Stimulated activated CD4-positive, alpha-beta T cell treated with anti-CD3 and anti-CD28 coated beads, Interleukin-1b, Interleukin-23, amount 100 ng/mL, for 1 hour (primary cell): ENCODE results near the gene DUSP6.
A peak's percentile ranks its signal among the peaks of the same experiment; 100 is the strongest.

Experiments used
- DNase-seq, 2 donors: peaks; one replicate each; pipeline ENCODE4 v3.0.0-alpha.2; 2020; ENCODE audit warnings: low read depth in 2 of 2

The DUSP6 gene

DNA sequence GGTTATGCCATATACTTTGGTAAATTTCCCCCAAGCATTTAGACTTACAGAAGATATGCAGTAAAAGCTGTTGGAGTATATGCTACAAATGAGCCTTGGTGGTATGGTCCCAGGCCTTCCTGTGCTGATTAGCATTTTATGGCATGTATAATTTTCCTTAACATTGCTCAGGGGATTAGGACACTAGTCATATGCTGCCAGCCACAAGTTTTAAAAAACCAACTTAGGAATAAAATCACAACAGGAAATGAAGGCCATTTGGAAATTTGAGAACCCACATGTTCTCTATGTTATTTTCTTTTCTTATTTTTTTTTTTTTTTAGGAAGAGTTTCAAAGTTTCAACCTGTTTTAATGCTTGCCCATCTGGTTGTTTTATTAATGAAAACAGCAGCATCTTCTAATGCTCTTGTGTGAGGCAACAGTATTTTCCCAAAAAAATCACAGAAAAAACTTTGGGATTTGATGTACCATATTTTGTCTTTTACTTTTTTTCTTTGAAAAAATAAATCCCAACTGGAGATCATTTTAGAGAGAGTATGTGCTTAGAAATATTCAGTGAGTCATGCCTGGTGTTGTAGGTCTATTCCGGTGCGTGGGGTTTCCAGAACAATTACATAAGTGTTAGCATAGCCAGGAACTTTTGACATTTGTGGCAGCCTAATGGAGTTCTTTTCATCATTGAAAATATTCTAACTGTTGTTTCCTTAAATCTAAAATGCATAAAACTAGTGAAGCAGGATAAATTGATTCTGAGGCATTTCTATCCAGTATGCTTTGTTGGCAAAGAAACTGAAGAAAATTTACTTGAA, 21.7 kb upstream of the DUSP6 start:
- DNase-seq: no peak

DNA sequence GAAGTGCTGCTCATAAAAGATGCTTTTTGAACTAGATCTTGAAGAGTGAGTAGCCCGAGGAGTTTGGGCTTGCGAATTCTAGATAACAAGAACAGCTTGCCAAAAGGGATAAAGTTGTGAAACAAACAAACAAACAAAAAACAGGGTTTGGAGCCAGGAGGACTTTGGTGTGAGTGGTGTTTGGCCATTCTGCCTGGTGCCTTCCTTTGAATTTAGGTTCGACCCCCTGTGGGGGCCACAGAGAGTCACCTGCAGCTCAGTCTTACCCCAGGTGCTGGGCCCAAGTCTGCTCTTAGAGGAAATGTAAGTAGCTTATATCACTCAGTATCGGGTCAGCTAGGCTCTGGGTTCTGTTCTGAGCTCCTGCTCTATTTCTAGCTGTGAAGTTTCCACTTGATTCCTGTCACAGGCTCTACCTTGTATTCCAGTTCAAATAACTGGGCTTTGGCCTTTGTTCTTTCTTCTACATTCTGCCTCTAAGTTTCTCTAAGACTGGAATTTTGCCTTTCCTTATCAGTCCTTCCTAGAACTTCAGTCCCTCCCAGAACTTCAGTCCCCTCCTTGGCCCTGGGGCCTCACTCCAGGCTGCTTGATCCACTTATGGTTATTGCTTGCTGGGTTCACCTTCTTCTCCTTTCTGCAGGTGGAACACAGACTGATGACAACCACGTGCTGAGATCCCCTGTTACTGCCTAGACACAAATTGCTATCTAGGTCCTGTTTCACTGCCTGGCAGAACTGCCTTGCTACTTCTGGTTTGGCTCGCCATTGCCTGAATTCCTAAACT, 20.5 kb upstream of the DUSP6 start:
- DNase-seq: no peak

DNA sequence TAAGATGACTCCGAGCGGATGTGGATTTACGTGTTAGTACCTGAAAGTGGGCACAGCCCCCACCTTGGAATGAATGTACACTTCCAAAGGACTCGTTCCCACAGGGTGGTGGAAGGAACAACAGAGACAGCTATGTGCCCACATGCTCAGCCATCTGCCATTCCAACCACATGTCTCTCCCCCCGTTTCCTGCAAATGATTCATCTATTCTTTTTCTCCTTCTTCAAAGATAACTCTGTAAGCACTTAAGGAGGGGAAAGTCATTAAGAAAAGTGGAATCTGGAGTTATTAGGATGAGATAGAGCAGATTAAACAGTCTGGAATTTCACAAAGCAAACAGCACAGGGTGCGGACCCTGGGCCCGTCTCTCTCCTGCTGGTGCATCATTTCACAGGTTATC, 18.5 kb upstream of the DUSP6 start:
- DNase-seq: no peak

DNA sequence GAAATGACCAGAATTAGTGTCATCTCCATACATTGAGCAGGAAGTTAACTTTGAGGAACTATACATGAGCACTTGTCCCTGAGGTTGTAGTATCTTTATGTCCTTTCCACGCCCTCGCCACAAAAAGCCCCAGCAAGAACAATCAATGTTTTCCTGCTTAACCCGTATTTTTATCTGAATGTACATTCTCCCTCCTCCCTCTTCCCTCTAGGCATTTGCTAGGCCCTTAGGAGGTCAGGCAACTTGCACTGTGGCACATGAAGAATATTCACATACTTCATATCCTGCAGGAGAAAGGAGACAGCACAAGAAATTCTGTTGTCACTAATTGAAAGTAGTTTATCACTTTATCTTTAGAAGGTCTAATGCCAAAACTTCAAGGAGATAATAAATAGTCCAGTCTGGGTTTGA, 18.1 kb upstream of the DUSP6 start:
- DNase-seq: no peak

DNA sequence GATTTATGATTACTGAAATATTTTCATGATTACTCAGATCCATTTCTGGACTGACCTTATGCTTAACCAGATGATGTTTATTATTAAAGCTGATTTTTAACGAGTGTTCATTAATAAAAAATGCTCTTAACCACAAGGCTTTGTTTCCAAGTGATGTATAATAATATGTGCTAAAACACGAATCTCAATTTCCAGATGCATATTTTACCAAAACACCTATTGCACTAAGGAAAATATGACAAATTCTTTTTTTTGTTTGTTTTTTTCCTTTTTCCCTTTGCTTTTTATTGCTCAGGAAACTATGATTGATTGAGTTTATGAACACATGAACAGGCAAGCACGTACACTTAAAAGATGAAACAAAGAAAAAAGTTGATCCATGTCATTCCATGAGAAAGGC, 16.9 kb upstream of the DUSP6 start:
- no peak for DNase-seq

DNA sequence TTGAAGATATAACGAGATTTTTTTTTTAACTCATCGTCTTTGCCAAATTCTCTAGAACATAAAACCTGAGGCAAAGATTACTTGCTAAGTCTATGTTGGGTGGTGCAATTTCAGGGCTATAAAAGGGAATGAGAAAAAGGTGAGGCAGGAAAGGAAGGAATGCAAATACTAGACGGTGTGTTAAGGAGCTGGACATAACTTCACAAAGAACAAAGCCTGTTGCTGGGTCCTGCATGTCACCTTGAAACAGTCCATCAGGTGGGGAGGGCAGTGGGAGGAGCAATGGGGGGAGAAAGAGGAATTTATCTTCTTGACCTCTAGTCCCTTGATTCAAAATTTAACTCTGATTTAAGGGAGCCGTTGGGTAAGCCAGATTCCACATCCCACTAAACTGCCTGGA, 16.1 kb upstream of the DUSP6 start:
- DNase-seq: no peak

DNA sequence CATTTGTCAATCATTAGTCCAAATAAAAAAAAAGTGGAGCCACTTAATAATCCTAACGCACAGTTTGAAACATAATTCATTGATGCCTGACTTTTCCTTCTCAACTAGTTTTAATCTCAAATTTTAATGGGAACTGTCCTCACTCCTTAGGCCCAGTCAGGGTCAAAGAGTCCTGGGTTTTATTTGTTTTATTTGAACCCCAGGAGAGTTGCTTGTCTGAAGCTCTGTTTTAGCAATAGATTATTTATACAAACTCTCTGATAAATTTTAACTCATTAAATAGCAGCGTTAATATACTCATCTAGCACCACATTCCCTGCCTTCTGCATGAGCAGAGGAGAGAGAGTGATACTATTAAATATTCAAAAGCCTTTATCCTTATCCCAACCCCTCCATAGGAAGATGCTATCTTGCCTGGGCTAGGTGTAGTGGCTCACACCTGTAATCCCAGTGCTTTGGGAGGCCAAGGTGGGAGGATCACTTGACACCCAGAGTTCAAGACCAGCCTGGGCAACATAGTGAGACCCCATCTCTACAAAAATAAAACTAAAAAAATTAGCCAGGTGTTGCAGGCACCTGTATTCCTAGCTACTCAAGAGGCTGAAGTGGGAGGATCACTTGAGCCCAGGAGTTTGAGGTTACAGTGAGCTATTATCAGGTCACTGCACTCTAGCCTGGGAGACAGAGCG, 14.5 kb upstream of the DUSP6 start:
- no peak for DNase-seq

DNA sequence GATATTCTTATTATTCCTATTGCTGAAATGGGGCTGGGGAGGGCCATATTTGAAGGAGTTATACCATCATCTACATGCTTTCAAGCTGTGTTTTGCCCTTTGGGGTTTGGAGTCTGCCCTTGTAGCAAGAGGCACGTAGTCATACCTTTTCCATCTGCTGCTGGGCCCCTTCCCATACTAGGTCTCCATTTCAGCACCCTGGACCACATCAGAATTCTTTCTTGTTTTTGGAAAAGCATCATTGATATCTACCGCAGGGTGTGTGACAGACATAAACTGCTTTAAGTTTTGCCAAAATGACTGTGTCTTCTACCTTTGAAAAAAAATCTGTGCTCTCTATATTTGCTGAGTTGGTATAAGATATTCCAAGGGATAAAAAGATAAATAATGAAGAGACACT, 12.3 kb upstream of the DUSP6 start:
- DNase-seq: no peak

DNA sequence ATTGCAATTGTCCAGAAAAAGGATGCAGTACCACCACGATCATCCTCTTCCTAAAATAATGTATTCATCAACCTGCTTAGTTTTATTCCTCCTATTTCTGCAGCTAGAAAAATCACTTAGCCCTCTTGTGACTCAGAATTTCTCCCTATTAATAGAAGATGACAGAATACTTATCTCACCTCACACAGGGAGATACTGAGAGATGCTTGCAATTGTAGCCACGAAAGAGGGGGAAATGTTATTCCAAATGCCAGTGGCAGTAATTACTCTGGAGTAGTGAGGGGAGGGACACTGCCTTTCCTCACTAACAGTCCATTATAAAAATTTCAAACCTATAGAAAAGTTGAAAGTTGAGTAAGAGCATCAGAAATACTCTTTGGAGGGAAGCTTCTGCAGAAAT, 11.8 kb upstream of the DUSP6 start:
- no peak for DNase-seq

DNA sequence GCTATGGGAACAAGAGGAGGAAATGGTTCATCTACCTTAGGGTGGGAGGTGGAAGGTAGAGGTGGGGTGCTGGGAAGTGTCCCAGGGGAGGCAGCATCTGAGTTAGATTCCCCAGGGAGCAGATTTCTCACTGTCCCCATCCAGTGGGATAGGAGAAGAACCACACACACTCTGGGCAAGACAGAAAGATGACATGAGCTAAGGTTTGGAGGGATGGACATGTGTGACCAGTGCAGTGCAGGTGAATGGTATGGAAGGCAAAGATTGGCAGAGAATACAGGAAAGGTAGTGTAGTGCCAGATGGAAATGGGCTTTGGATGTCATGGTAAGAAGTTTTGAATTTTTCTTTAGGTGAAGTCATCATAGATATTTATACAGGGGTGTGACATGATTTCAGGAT, 11.3 kb upstream of the DUSP6 start:
- no peak for DNase-seq

DNA sequence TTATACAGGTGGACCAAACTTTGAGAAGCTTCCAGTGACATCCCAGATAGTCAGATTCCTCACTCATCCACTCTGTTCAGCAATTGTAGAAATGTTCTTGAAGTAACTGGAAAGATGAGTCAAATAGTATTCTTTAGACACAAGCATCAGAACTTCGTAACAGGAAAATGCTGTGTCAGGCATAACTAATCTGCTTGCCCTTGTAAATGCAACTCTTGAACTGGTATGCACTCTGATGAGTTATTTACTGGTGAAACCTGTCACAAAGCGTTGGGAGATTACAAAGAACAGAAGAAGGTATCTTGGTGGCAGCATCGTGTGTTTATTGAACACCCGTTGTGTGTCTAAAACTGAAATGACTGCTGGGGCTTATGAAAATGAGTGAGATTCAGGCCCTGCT, 10.8 kb upstream of the DUSP6 start:
- no peak for DNase-seq

DNA sequence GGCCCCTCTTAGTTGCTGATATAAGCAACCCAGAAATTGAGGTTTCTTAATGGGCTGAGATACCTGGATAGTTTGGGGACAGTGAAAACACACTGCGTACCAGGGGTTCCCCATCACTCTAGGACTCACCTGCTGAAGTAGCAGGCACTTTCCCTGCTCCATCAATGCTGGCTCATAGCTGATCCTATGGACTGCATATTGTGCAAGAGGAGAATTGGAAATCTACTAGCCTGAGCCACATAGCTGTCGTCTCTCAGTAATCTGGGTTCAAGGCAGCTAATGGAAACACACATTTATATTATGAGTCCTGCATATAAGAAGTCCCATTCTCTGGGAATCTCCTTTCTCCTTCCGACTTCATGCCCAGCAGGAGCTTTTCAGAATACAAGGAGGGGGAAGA, 7.3 kb upstream of the DUSP6 start:
- no peak for DNase-seq

DNA sequence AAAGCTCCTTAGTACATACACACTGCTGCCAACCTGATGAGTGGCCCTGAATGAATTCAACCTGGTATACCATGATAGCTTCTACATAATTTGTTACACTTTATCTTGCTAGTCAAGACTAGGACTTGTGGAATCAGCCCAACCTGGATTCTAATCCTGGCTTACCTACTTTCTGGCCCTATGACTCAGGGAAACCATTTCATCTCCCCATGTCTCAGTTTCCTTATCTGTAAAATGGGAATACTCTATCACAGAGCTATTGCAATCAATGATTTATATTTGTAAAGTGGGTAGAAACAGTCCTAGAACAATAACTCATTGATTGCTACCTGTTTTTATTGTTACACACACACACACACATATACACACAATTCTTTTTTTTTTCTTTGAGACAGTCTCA, 6.5 kb upstream of the DUSP6 start:
- no peak for DNase-seq

DNA sequence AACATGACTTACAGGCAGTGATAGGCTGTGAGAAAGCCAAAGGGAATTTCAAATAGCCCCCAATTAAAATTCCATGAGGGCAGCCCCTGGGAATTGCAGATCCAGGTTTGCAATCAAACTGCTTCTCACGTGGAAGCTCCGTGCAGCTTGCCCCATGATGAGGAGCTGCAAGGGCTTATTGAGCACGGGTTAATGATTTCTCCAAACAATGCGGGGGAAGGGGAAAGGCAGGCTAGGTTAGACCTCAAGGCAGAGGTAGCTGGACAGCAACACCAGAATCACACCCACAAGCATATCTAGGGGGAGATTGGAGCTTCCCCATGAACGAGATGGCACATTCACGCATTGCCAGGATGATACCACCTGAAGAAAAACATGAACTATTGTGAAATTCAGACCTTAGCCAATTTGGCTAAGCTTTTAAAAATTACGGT, 5.0 kb upstream of the DUSP6 start:
- DNase-seq: no peak

DNA sequence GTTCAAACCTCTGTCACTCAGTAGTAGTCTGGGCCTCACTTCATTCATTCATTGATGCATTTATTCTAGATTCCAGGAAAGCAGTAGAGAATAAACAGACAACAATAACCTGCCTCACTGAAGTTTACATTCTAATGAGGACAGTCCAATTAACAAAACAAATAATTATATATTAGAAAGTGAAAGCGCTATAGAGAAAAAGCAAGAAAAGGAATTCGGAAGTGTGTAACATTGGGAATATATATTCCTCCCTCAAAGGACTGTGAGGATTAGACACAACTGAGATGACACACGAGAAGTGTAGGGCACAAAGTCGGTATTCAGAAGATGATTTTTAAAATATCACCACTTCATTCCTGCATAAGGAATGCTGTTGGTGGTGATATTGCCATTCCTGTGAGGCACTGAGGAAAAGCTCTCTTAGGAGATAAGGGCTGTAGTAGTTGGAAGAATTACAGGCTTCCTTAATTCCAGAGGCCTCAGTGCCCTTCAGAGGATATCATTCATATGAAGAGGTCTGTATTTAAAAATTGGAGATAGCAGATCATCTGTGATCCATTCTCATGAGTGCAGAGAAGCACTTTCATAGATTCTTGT, 3.9 kb upstream of the DUSP6 start:
- no peak for DNase-seq

DNA sequence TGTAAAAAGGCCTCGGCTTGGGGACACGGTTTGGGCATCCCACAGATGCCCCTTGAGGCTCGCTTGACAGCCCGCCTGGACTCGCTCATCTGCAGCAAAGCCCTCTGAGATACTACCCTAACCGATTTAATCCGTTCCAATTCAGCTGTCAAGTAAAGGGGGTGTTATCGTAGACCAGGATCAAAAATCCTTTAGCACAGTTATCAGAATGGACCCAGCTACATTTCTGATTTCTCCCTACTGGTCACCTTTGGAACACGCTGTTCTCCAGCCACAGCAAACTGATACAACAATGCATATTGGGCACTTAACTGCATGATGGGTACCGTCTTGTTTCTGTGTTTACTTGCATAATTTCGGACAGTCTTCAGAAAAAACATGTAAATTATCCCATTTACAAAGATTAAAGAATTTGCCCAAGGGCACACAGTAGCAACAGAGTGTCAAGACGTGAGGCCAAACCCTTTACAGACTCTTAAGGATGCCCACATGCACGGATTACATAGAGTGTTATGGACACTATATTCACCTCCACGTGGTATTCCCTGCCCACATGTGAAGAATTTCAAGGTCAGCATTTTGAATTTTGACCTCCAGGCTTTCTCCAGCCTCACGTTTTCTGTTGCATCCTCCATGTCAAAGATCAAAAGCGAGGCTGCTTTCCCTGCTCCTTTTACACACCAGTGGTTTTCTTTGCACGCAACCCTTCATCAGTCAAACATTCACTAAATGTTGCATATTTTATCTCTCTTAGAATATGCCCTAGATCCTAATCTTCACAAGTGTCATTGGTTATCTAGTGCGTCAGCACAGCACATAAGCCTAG, 3.2 kb upstream of the DUSP6 start:
- DNase-seq: no peak

DNA sequence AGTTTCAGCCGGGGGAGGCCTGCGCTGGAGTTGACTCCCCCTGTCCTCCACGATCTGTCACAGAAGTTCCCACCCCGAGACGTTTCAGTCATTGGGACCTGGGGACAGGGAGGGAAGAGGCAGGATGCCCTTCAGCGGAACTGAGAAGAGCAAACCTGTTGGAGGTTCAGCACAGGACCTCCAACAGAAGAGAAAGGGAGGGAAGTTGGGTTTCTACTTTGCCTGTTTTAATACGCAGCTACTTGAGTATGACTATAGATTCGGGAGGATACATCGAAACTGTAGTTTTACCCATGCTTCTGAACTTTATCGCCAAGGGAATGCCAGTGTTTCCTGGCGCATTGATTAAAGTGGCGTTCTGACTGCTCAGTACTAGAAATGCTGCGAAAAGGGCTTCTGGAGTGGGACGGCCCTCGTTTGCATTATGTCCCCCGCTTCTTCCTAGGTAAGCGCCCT, 2.3 kb upstream of the DUSP6 start:
- DNase-seq: no peak

DNA sequence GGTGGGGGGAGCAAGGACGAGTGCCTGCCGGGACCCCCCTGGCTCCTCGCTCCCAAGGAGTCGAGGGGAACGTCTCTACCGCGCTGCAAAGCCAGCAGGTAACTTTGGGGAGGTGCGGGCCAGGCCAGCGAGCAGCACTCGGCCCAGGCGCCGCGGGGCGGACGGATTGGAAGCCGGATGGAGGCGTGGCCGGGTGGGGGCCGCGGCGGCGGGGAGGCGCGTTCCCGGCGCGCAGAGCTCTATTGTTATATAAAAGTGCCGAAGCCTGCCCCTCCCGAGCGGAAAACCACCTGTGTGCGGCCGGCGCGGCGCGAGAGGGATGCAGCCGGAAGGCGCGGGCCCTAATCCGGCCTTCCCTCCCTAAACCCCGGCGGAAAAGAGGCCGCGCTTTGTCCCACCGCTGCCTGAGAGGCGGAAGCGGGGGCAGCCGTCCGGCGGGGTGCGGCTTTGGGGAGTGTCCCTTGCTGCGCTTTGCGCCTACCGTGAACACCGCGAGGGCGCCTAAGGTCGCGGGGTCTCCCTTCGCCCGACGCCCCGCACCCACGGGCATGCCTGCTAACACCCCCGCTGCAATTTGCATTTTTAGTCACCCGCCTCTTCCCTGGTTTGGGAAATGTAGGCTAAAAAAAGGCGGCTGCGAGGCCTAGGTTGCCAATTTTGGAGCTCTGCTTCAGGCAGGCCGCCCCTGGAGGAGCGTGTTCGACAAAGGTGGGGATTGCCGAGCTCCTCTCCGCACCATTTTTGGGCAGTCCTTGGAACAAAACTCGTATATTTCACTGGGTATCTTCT, 1.7 kb upstream of the DUSP6 start:
- peak in 1 of 2 donors; percentile 44 for DNase-seq

DNA sequence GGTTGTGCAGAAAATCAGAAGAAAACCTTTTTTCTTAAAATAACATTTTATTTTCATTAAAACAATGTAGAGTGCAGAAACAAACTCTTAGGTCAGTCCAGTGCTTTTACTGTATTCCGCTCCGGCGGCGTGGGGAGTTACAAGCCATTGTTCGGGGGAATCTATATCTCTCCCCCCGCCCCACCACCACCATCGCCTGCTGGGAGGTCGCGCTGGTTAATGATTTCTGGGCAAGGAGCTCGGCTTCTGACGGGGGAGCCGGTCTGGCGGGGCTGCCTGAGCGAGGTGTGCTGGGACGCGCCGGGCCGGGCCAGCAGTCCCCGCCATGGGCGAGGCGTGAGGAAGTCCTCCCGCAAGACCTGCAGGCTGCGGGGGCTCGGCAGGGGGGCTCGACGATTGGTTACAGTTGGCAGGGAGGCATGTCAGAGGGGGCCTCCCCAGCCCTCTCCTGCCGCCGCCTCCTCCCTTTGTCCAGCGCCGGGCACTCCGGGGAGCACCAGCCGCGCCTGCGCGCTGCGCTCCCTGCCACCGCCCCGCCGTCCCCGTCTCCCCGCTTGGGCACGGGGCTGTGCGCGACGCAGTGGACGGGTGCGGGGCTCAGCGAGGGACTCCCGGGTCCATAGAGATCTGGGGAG, 1.0 kb upstream of the DUSP6 start:
- DNase-seq: peak in 1 of 2 donors; percentile 25

DNA sequence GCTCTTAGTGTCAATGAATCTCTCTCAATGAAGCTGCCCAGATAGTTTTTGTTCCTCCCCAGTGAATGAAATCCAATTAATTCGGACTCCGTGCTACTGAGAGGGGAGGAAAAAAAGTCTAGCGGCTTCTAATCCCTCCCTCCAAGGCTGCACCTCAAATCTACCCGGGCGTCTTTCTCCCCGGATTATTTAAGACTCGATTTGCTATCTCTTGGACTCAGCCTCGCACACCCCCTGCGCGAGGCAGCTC, 134 bp downstream of the DUSP6 start:
- DNase-seq: no peak
